Stomach (tissue), 9 donors: ENCODE measurements around the gene STRADA. TPM values are rescaled to one million over a fixed set of nuclear protein-coding genes. Genes with fewer than 3 reads are reported as not detected.
A peak's percentile ranks its signal among the peaks of the same experiment; 100 is the strongest.

Source experiments
- DNase-seq, 2 donors: peaks; one replicate each; pipeline versions ENCODE4 v3.0.0 to v3.0.0-alpha.2; 2013 to 2019
- H3K27ac ChIP-seq, 5 donors: fragments of 200-600 bp in 4 of 5; sonication (generic) in 4 of 5; one replicate each; pipeline ENCODE4 v1.5.1; 2013 to 2019; ENCODE audit warnings: mild to moderate bottlenecking in 1 of 5, moderate library complexity in 1 of 5
- H3K27me3 ChIP-seq, 3 donors: fragments of 200-600 bp; sonication (generic); one replicate each; pipeline ENCODE4 v1.5.1; 2017 to 2019; ENCODE audit warnings: mixed run types in 1 of 3
- H3K36me3 ChIP-seq, 4 donors: fragments of 200-600 bp; sonication (generic); 1 replicate in 3 of 4; 2 replicates in 1 of 4; pipeline ENCODE4 v1.5.1; 2016 to 2019
- H3K4me1 ChIP-seq, 4 donors: fragments of 200-600 bp; sonication (generic); one replicate each; pipeline ENCODE4 v1.5.1; 2016 to 2019
- H3K4me3 ChIP-seq, 4 donors: fragments of 200-600 bp; sonication (generic) in 3 of 4; one replicate each; pipeline ENCODE4 v1.5.1; 2016 to 2019; ENCODE audit warnings: mild to moderate bottlenecking in 1 of 4
- H3K9me3 ChIP-seq, 4 donors: fragments of 200-600 bp; sonication (generic); one replicate each; pipeline ENCODE4 v1.5.1; 2016 to 2019
- CTCF ChIP-seq, 7 experiments: fragments of 450-650 bp in 4 of 7; fragments of 200-600 bp in 3 of 7; sonication (generic) in 3 of 7; IDR thresholded peaks; one replicate each; pipeline ENCODE4 v1.5.1; 2016 to 2019; ENCODE audit warnings: antibody characterized with exemption in 7 of 7, control low read depth in 2 of 7, mild to moderate bottlenecking in 1 of 7
- EP300 ChIP-seq: sonication (generic); formaldehyde crosslinking; IDR thresholded peaks from one replicate; pipeline ENCODE4 v1.6.1; 2017; ENCODE audit warnings: antibody characterized with exemption
- POLR2A ChIP-seq, 4 donors: fragments of 450-650 bp; IDR thresholded peaks; one replicate each; pipeline ENCODE4 v1.6.1; 2016; ENCODE audit warnings: antibody characterized with exemption in 4 of 4, control low read depth in 2 of 4, mild to moderate bottlenecking in 1 of 4, moderate library complexity in 1 of 4
- POLR2AphosphoS5 ChIP-seq, 3 donors: sonication (generic); formaldehyde crosslinking; IDR thresholded peaks; one replicate each; pipeline ENCODE4 v1.6.1; 2016; ENCODE audit warnings: antibody characterized with exemption in 3 of 3
- WGBS, 5 donors: extraction: QIAGEN DNeasy Blood & Tissue Kit in 3 of 5; methylation state at CpG; one replicate each; pipeline versions ENCODE4 v1.1.5 to v1.1.7; 2013 to 2018; 5-methylcytosine and 5-hydroxymethylcytosine counted together
- intact Hi-C: fragments of 100-400 bp; cut with DNase I; formaldehyde crosslinking; loops from one replicate; pipeline ENCODE4 v1.15.1; 2023; ENCODE audit warnings: low total_unique reads
- polyA plus RNA-seq, 3 donors: library from polyadenylated mRNA; stranded (reverse); fragments of 200-250 nt; gene quantifications; one replicate each; pipeline ENCODE4 v1.2.3, GENCODE V29; 2013
- total RNA-seq, 5 donors: library from RNA; depleted of rRNA; stranded (reverse); fragments of >200 nt; gene quantifications; one replicate each; pipeline versions ENCODE4 v1.1.0 to v1.2.3, GENCODE V29; 2014 to 2016
- donor health status: healthy with polysubstance abuse.
- donor health status: Bipolar disorder and iron deficiency.
- donor health status: healthy.

The STRADA gene
- total and polyA plus RNA-seq, 8 donors = 9.8 to 56.2 (median 22.2) TPM

GRCh38 chr17:63681530-63681929 lies 60.1 kb downstream of the STRADA start:
- 62 to 83% (median 78%) methylated on average over 7 to 8 of the region's 8 CpGs for WGBS, 5 donors
- Histone ChIP-seq H3K27me3 (no peaks in the 10 kb centered on the region), H3K4me1 (peaks cover 13 to 55% (median 29%) of the 10 kb centered on the region in 4 donors), H3K4me3 (no peak overlapping the region), H3K27ac (peak overlapping the region in 1 of 5 donors; percentile 25), H3K36me3 (peaks cover 23 to 87% (median 75%) of the 10 kb centered on the region in 4 donors), H3K9me3 (no peaks in the 10 kb centered on the region)
- intact Hi-C loops = no loop called here
- no peak for DNase-seq
- TF ChIP-seq POLR2AphosphoS5 (IDR thresholded peaks at IDR 0.05) (peak in 1 of 3 donors; percentile 15), POLR2A (IDR thresholded peaks at IDR 0.05) (no peak)

- peaks cover 19 to 59% (median 36%) of the 10 kb centered on the region in 4 donors for H3K4me1 ChIP-seq
- 94 to 100% (median 97%) methylated on average over 1 of the region's 1 CpG for whole genome bisulfite sequencing, 5 donors
These were observed 60.9 kb downstream of the STRADA start for GRCh38 chr17:63680700-63681099.

GRCh38 chr17:63679214-63679613 lies 62.4 kb downstream of the STRADA start:
- Histone ChIP-seq H3K4me1 (peaks cover 23 to 59% (median 41%) of the 10 kb centered on the region in 4 donors), H3K27me3 (no peaks in the 10 kb centered on the region), H3K9me3 (no peaks in the 10 kb centered on the region), H3K4me3 (no peak overlapping the region), H3K27ac (no peak overlapping the region), H3K36me3 (peaks cover 18 to 68% (median 54%) of the 10 kb centered on the region in 4 donors)
- TF ChIP-seq POLR2A (IDR thresholded peaks at IDR 0.05) (no peak), CTCF (IDR thresholded peaks at IDR 0.05) (no peak), POLR2AphosphoS5 (IDR thresholded peaks at IDR 0.05) (no peak), EP300 (no peak)
- DNase-seq = no peak
- 93 to 96% (median 95%) methylated on average over 5 of the region's 5 CpGs for WGBS, 5 donors
- intact Hi-C loops = no loop called here

More at GRCh38 chr17:63680700-63681099, 60.9 kb downstream of the STRADA start:
- H3K27ac ChIP-seq = no peak overlapping the region
- no peaks in the 10 kb centered on the region for H3K27me3 ChIP-seq
- no peak for DNase-seq
- TF ChIP-seq POLR2AphosphoS5 (IDR thresholded peaks at IDR 0.05) (no peak), POLR2A (IDR thresholded peaks at IDR 0.05) (no peak), CTCF (IDR thresholded peaks at IDR 0.05) (no peak), EP300 (no peak)
- no peak overlapping the region for H3K4me3 ChIP-seq
- H3K36me3 ChIP-seq = peaks cover 23 to 79% (median 66%) of the 10 kb centered on the region in 4 donors
- no peaks in the 10 kb centered on the region for H3K9me3 ChIP-seq
- intact Hi-C loops = no loop called here

- Histone ChIP-seq H3K9me3 (no peaks in the 10 kb centered on the region), H3K4me1 (peaks cover 21 to 49% (median 39%) of the 10 kb centered on the region in 4 donors), H3K27ac (peak overlapping the region; percentile 30 to 91 (median 83)), H3K4me3 (peak overlapping the region in 1 of 4 donors; percentile 14), H3K36me3 (peaks cover 3 to 68% (median 39%) of the 10 kb centered on the region in 4 donors), H3K27me3 (no peaks in the 10 kb centered on the region)
- intact Hi-C loops = no loop called here
- DNase-seq = no peak
- 28 to 52% (median 37%) methylated on average over 3 of the region's 3 CpGs for WGBS, 5 donors
- TF ChIP-seq EP300 (no peak), POLR2AphosphoS5 (IDR thresholded peaks at IDR 0.05) (no peak), CTCF (IDR thresholded peaks at IDR 0.05) (no peak), POLR2A (IDR thresholded peaks at IDR 0.05) (no peak)
These were observed 65.0 kb downstream of the STRADA start for GRCh38 chr17:63676584-63676983.
